Gastrocnemius medialis (tissue), 4 donors: ENCODE data around the gene CENPH.

Experiments
- CTCF ChIP-seq, 5 experiments: fragments of 450-650 bp in 3 of 5; fragments of 200-600 bp in 2 of 5; sonication (generic) in 2 of 5; IDR thresholded peaks in 4 of 5; conservative IDR thresholded peaks in 1 of 5; 1 replicate in 4 of 5; 2 replicates in 1 of 5; pipeline ENCODE4 v1.5.1; 2016 to 2019; ENCODE audit warnings: antibody characterized with exemption in 5 of 5, mild to moderate bottlenecking in 3 of 5, moderate library complexity in 3 of 5
- POLR2A ChIP-seq, 2 donors: fragments of 450-650 bp; IDR thresholded peaks; one replicate each; pipeline ENCODE4 v1.6.1; 2017; ENCODE audit warnings: antibody characterized with exemption in 2 of 2, mild to moderate bottlenecking in 2 of 2, moderate library complexity in 2 of 2

- TF ChIP-seq POLR2A (IDR thresholded peaks at IDR 0.05) = no peak
- TF ChIP-seq CTCF (IDR thresholded peaks at IDR 0.05 in 4 of 5, conservative IDR thresholded peaks at IDR 0.05 in 1 of 5) = no peak
Observed at GRCh38 chr5:69167493-69167855, 21.9 kb upstream of the CENPH start.
